PC-9 (cell line): ENCODE data around the gene DMRTB1.

Experiments
- CTCF ChIP-seq: fragments of 200-600 bp; sonication (generic); conservative IDR thresholded peaks from 2 replicates; pipeline ENCODE4 v1.6.1; 2017; ENCODE audit warnings: mixed run types, antibody characterized with exemption, mild to moderate bottlenecking, moderate library complexity
- EZH2 ChIP-seq: fragments of 200-600 bp; sonication (generic); IDR thresholded peaks from 2 replicates; pipeline ENCODE4 v1.8.0; 2017; ENCODE audit warnings: antibody characterized with exemption, low read depth

DNA sequence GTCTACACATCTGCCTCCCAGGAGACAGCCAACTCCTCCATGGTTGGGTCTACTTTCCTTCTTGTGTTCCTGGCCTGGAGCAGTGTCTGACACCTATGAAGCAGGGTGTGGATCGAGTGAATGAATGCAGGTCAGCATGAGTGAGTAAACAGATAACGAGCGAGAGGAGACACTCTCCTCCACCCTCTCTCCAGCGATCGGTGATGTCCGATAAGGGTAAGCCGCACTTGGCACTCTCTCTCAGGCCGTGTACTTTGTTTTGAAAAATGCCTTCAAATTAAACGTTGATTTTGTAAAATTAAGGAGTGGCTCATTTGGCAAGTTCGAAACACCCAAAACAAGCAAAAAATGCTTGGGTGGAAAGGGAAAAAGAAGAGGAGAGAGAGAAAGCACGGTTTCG is 43.8 kb upstream of the DMRTB1 start:
- TF ChIP-seq CTCF (no peak), EZH2 (no peak)
